Left lung (tissue), 10 donors: ENCODE data around the gene TUB. TPM values are rescaled to one million over a fixed set of nuclear protein-coding genes. Genes with fewer than 3 reads are reported as not detected.

Source experiments
- ATAC-seq: fragments of 200-7000 bp; cut with Tn5 transposase; one replicate; pipeline ENCODE4 v1.9.1; 2020; ENCODE audit warnings: moderate library complexity
- DNase-seq, 4 donors: peaks; one replicate each; pipeline ENCODE4 v3.0.0-alpha.2; 2013 to 2020
- H3K27ac ChIP-seq, 2 donors: fragments of 200-600 bp; sonication (generic) in 1 of 2; one replicate each; pipeline versions ENCODE4 v1.5.0 to v1.8.0; 2020 to 2021
- H3K27me3 ChIP-seq, 2 donors: fragments of 200-600 bp; sonication (generic) in 1 of 2; one replicate each; pipeline versions ENCODE4 v1.5.0 to v1.8.0; 2020 to 2021
- H3K36me3 ChIP-seq, 2 donors: fragments of 200-600 bp; sonication (generic) in 1 of 2; one replicate each; pipeline versions ENCODE4 v1.5.0 to v1.8.0; 2020 to 2021
- H3K4me1 ChIP-seq, 2 donors: fragments of 200-600 bp; one replicate each; pipeline ENCODE4 v1.8.0; 2021
- H3K4me3 ChIP-seq, 2 donors: fragments of 200-600 bp; sonication (generic) in 1 of 2; one replicate each; pipeline versions ENCODE4 v1.5.0 to v1.8.0; 2020 to 2021; ENCODE audit warnings: mild to moderate bottlenecking in 1 of 2
- H3K9me3 ChIP-seq, 2 donors: fragments of 200-600 bp; sonication (generic) in 1 of 2; one replicate each; pipeline versions ENCODE4 v1.5.0 to v1.8.0; 2020 to 2021
- intact Hi-C, 2 donors: fragments of 100-400 bp; cut with DNase I; formaldehyde crosslinking; loops; one replicate each; pipeline versions ENCODE4 v1.11.2 to v1.14.2; 2022
- polyA plus RNA-seq, 6 donors: library from polyadenylated mRNA; unstranded; fragments of 120-200 nt; gene quantifications; one replicate each; pipeline ENCODE4 v1.2.1, GENCODE V29; 2013; ENCODE audit not compliant: insufficient read length in 6 of 6
- total RNA-seq, 2 donors: library from RNA; stranded (reverse); fragmentation: NEBNext Ultra II Directional; extraction: Animal tissue kit (Norgen Biotek cat#: 25700); gene quantifications; one replicate each; pipeline ENCODE4 v1.2.1, GENCODE V29; 2021
- TF ChIP-seq, protein P1 (sequence below), 2 donors: fragments of 200-600 bp; sonication (generic) in 1 of 2; IDR thresholded peaks; one replicate each; pipeline versions ENCODE4 v1.5.0 to v1.8.0; 2021; ENCODE audit warnings: antibody characterized with exemption in 2 of 2
- donor health status: DM: no; HTN: yes; CAD: no.
- donor health status: DM: no; HTN: no; CAD: no.

Gene TUB
- total and polyA plus RNA-seq, 8 donors: 5.6 to 30.0 (median 26.9) TPM

GRCh38 chr11:8086001-8086479, 5.0 kb downstream of the TUB start:
- H3K27ac ChIP-seq: no peak overlapping the region
- no peak overlapping the region for H3K4me3 ChIP-seq
- intact Hi-C loops: loop anchor here in 1 of 2 donors (10.0 kb wide), 1 partner anchor 51 kb away; no protein-coding TSS in a partner anchor
- ATAC-seq (no peak), DNase-seq (peak in 2 of 4 donors; percentile 49 to 53)
- no peaks in the 10 kb centered on the region for H3K36me3 ChIP-seq
- TF ChIP-seq, protein P1, sequence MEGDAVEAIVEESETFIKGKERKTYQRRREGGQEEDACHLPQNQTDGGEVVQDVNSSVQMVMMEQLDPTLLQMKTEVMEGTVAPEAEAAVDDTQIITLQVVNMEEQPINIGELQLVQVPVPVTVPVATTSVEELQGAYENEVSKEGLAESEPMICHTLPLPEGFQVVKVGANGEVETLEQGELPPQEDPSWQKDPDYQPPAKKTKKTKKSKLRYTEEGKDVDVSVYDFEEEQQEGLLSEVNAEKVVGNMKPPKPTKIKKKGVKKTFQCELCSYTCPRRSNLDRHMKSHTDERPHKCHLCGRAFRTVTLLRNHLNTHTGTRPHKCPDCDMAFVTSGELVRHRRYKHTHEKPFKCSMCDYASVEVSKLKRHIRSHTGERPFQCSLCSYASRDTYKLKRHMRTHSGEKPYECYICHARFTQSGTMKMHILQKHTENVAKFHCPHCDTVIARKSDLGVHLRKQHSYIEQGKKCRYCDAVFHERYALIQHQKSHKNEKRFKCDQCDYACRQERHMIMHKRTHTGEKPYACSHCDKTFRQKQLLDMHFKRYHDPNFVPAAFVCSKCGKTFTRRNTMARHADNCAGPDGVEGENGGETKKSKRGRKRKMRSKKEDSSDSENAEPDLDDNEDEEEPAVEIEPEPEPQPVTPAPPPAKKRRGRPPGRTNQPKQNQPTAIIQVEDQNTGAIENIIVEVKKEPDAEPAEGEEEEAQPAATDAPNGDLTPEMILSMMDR (IDR thresholded peaks at IDR 0.05): no peak
- H3K4me1 ChIP-seq: peaks cover 0 to 4% of the 10 kb centered on the region in 2 donors
- no peaks in the 10 kb centered on the region for H3K9me3 ChIP-seq
- H3K27me3 ChIP-seq: peaks cover 0 to 46% of the 10 kb centered on the region in 2 donors

DNA sequence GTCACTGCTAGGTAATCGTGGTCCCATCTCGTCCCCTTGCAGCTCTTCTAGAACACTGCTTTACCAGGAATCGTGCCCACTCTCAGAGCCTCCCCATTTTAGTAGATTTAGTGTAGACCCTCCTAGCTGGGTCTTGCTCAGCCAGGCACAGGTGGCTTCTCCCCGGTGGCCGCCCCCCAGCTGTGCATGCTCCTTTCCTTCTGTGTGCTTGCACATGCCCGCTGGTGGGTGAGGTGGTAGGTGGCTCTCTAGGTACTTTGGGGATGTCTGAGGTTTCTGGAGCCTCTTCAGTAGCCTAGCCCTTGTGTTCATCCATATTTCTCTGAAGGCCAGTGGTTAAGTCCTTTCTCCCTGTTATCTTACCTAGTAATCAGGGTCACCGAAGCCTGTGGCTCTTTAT, 5.6 kb downstream of the TUB start:
- ATAC-seq (no peak), DNase-seq (no peak)
- Histone ChIP-seq H3K27ac (no peak overlapping the region), H3K9me3 (no peaks in the 10 kb centered on the region), H3K4me1 (peaks cover 0 to 2% of the 10 kb centered on the region in 2 donors), H3K36me3 (no peaks in the 10 kb centered on the region), H3K27me3 (peaks cover 0 to 41% of the 10 kb centered on the region in 2 donors), H3K4me3 (no peak overlapping the region)
- intact Hi-C loops: loop anchor here in 1 of 2 donors (10.0 kb wide), 1 partner anchor 52 kb away; no protein-coding TSS in a partner anchor
- TF ChIP-seq, protein P1 (IDR thresholded peaks at IDR 0.05): no peak

DNA sequence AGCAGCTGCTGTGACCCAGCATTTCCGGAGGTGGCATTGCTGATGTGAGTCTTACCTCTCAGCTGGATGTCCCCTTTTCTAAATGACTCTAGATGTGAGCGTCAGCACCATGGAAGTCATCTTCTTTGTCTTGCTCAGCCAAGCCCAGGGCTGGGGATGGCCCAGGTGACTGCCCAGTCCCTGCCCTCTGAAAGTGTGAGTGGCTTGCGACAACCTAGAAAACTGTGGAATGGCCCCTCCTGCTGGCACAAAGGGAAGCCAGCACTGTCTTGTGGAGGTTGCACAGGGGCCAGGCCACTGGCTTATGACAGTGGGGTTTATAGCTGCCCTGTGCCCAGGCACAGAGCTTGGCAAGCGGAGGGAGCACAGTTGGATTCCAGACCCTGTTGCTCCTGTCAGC, 6.2 kb downstream of the TUB start:
- no peaks in the 10 kb centered on the region for H3K36me3 ChIP-seq
- H3K4me1 ChIP-seq: no peaks in the 10 kb centered on the region
- intact Hi-C loops: loop anchor here in 1 of 2 donors (10.0 kb wide), 1 partner anchor 52 kb away; no protein-coding TSS in a partner anchor
- H3K27me3 ChIP-seq: peaks cover 0 to 35% of the 10 kb centered on the region in 2 donors
- ATAC-seq (no peak), DNase-seq (peak in 1 of 4 donors; percentile 25)
- no peak overlapping the region for H3K27ac ChIP-seq
- TF ChIP-seq, protein P1 (IDR thresholded peaks at IDR 0.05): no peak
- H3K4me3 ChIP-seq: no peak overlapping the region
- H3K9me3 ChIP-seq: no peaks in the 10 kb centered on the region

- DNase-seq (no peak), ATAC-seq (no peak)
- Histone ChIP-seq H3K27me3 (peaks cover 0 to 29% of the 10 kb centered on the region in 2 donors), H3K9me3 (no peaks in the 10 kb centered on the region), H3K36me3 (no peaks in the 10 kb centered on the region), H3K27ac (no peak overlapping the region), H3K4me1 (no peaks in the 10 kb centered on the region), H3K4me3 (no peak overlapping the region)
- intact Hi-C loops: loop anchor here in 1 of 2 donors (10.0 kb wide), 1 partner anchor 53 kb away; no protein-coding TSS in a partner anchor
- TF ChIP-seq, protein P1 (IDR thresholded peaks at IDR 0.05): no peak
Measured at GRCh38 chr11:8087756-8088155, 6.7 kb downstream of the TUB start.

- H3K27me3 ChIP-seq: peaks cover 0 to 9% of the 10 kb centered on the region in 2 donors
- intact Hi-C loops: loop anchor here in 1 of 2 donors (10.0 kb wide), 1 partner anchor 55 kb away; no protein-coding TSS in a partner anchor
- H3K36me3 ChIP-seq: no peaks in the 10 kb centered on the region
- ATAC-seq (no peak), DNase-seq (peak in 1 of 4 donors; percentile 30)
- TF ChIP-seq, protein P1 (IDR thresholded peaks at IDR 0.05): no peak
- no peaks in the 10 kb centered on the region for H3K9me3 ChIP-seq
- H3K4me1 ChIP-seq: no peaks in the 10 kb centered on the region
- H3K27ac ChIP-seq: no peak overlapping the region
- no peak overlapping the region for H3K4me3 ChIP-seq
Measured at GRCh38 chr11:8089791-8090510, 8.9 kb downstream of the TUB start.
